Measurements from ENCODE around the gene TMCC3.

- TF ChIP-seq, protein P1, sequence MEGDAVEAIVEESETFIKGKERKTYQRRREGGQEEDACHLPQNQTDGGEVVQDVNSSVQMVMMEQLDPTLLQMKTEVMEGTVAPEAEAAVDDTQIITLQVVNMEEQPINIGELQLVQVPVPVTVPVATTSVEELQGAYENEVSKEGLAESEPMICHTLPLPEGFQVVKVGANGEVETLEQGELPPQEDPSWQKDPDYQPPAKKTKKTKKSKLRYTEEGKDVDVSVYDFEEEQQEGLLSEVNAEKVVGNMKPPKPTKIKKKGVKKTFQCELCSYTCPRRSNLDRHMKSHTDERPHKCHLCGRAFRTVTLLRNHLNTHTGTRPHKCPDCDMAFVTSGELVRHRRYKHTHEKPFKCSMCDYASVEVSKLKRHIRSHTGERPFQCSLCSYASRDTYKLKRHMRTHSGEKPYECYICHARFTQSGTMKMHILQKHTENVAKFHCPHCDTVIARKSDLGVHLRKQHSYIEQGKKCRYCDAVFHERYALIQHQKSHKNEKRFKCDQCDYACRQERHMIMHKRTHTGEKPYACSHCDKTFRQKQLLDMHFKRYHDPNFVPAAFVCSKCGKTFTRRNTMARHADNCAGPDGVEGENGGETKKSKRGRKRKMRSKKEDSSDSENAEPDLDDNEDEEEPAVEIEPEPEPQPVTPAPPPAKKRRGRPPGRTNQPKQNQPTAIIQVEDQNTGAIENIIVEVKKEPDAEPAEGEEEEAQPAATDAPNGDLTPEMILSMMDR (IDR thresholded peaks at IDR 0.05): no peak
- TF ChIP-seq POLR2AphosphoS5 (IDR thresholded peaks at IDR 0.05; ENCODE audit: low read depth, low read length): no peak
- TF ChIP-seq TCF7L2 (IDR thresholded peaks at IDR 0.05; ENCODE audit: low read depth, low read length): no peak
- TF ChIP-seq, protein P2, sequence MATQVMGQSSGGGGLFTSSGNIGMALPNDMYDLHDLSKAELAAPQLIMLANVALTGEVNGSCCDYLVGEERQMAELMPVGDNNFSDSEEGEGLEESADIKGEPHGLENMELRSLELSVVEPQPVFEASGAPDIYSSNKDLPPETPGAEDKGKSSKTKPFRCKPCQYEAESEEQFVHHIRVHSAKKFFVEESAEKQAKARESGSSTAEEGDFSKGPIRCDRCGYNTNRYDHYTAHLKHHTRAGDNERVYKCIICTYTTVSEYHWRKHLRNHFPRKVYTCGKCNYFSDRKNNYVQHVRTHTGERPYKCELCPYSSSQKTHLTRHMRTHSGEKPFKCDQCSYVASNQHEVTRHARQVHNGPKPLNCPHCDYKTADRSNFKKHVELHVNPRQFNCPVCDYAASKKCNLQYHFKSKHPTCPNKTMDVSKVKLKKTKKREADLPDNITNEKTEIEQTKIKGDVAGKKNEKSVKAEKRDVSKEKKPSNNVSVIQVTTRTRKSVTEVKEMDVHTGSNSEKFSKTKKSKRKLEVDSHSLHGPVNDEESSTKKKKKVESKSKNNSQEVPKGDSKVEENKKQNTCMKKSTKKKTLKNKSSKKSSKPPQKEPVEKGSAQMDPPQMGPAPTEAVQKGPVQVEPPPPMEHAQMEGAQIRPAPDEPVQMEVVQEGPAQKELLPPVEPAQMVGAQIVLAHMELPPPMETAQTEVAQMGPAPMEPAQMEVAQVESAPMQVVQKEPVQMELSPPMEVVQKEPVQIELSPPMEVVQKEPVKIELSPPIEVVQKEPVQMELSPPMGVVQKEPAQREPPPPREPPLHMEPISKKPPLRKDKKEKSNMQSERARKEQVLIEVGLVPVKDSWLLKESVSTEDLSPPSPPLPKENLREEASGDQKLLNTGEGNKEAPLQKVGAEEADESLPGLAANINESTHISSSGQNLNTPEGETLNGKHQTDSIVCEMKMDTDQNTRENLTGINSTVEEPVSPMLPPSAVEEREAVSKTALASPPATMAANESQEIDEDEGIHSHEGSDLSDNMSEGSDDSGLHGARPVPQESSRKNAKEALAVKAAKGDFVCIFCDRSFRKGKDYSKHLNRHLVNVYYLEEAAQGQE (IDR thresholded peaks at IDR 0.05; ENCODE audit: insufficient read depth in 1 of 2, low read depth in 2 of 2, low read length in 1 of 2): no peak
- no peak for TF ChIP-seq SIN3A (IDR thresholded peaks at IDR 0.05; ENCODE audit: borderline replicate concordance, insufficient read depth, low read depth, low read length)
These were observed 24.5 kb upstream of the TMCC3 start for GRCh38 chr12:94674835-94675234.

Measured in Panc1 (cell line).